ENCODE results near the gene EBF3. TPM values are rescaled to one million over a fixed set of nuclear protein-coding genes. Genes with fewer than 3 reads are reported as not detected.

EBF3 gene
- total RNA-seq, 4 donors from 2014 or later = 1.5 to 4.1 (median 1.9) TPM; not detected in 1

GRCh38 chr10:130003787-130004613 lies 39.9 kb upstream of the EBF3 start:
- Histone ChIP-seq H3K9me3 (no peaks in the 10 kb centered on the region), H3K4me3 (no peak overlapping the region), H3K27ac (no peak overlapping the region), H3K4me1 (no peaks in the 10 kb centered on the region), H3K36me3 (no peaks in the 10 kb centered on the region), H3K27me3 (no peaks in the 10 kb centered on the region)
- TF ChIP-seq POLR2A (IDR thresholded peaks at IDR 0.05) (no peak), CTCF (IDR thresholded peaks at IDR 0.05) (no peak)
- peak in 1 of 3 donors; percentile 13 for DNase-seq

GRCh38 chr10:130003166-130003565 lies 39.1 kb upstream of the EBF3 start:
- DNase-seq = peak in 1 of 3 donors; percentile 19
- TF ChIP-seq POLR2A (IDR thresholded peaks at IDR 0.05) (no peak), CTCF (IDR thresholded peaks at IDR 0.05) (no peak)
- Histone ChIP-seq H3K36me3 (no peaks in the 10 kb centered on the region), H3K4me1 (no peaks in the 10 kb centered on the region), H3K9me3 (no peaks in the 10 kb centered on the region), H3K27ac (no peak overlapping the region), H3K4me3 (no peak overlapping the region), H3K27me3 (no peaks in the 10 kb centered on the region)

- no peaks in the 10 kb centered on the region for H3K9me3 ChIP-seq
- no peaks in the 10 kb centered on the region for H3K4me1 ChIP-seq
- H3K27ac ChIP-seq = no peak overlapping the region
- no peaks in the 10 kb centered on the region for H3K36me3 ChIP-seq
- TF ChIP-seq POLR2A (IDR thresholded peaks at IDR 0.05) = no peak
- DNase-seq = peak in 1 of 3 donors; percentile 28
- H3K4me3 ChIP-seq = no peak overlapping the region
- H3K27me3 ChIP-seq = no peaks in the 10 kb centered on the region
Measured at GRCh38 chr10:130002606-130003005, 38.5 kb upstream of the EBF3 start.

- no peaks in the 10 kb centered on the region for H3K27me3 ChIP-seq
- H3K36me3 ChIP-seq = no peaks in the 10 kb centered on the region
- H3K4me3 ChIP-seq = no peak overlapping the region
- TF ChIP-seq POLR2A (IDR thresholded peaks at IDR 0.05) = no peak
- no peak for TF ChIP-seq CTCF (IDR thresholded peaks at IDR 0.05)
- H3K27ac ChIP-seq = no peak overlapping the region
- H3K4me1 ChIP-seq = no peaks in the 10 kb centered on the region
- peak in 1 of 3 donors; percentile 31 for DNase-seq
- H3K9me3 ChIP-seq = no peaks in the 10 kb centered on the region
Measured at GRCh38 chr10:130000918-130001317, 36.8 kb upstream of the EBF3 start.

GRCh38 chr10:129999140-129999539 lies 35.1 kb upstream of the EBF3 start:
- no peaks in the 10 kb centered on the region for H3K4me1 ChIP-seq
- peak in 1 of 3 donors; percentile 10 for DNase-seq
- H3K27ac ChIP-seq = no peak overlapping the region
- no peaks in the 10 kb centered on the region for H3K27me3 ChIP-seq
- TF ChIP-seq CTCF (IDR thresholded peaks at IDR 0.05) = no peak
- TF ChIP-seq POLR2A (IDR thresholded peaks at IDR 0.05) = no peak
- H3K36me3 ChIP-seq = no peaks in the 10 kb centered on the region
- no peak overlapping the region for H3K4me3 ChIP-seq
- no peaks in the 10 kb centered on the region for H3K9me3 ChIP-seq

GRCh38 chr10:129993621-129994020 lies 29.5 kb upstream of the EBF3 start:
- Histone ChIP-seq H3K9me3 (peaks cover 0 to 4% (median 0%) of the 10 kb centered on the region in 4 donors), H3K36me3 (no peaks in the 10 kb centered on the region), H3K4me1 (no peaks in the 10 kb centered on the region), H3K27ac (no peak overlapping the region), H3K4me3 (no peak overlapping the region), H3K27me3 (no peaks in the 10 kb centered on the region)
- DNase-seq = no peak
- TF ChIP-seq CTCF (IDR thresholded peaks at IDR 0.05) = no peak
- no peak for TF ChIP-seq POLR2A (IDR thresholded peaks at IDR 0.05)

Measured in Peyer's patch (tissue), 4 donors.